ENCODE data around the gene PEPD.

Gene PEPD

GRCh38 chr19:33396701-33397535, 124.7 kb downstream of the PEPD start:
- Histone ChIP-seq H3K9ac (ENCODE audit: low read depth, low read length, poor library complexity, severe bottlenecking) (no peak overlapping the region), H2AFZ (ENCODE audit: low read length) (no peak overlapping the region), H3K9me2 (replicated peaks; ENCODE audit: low read depth, low read length) (no peaks in the 10 kb centered on the region), H3K4me1 (ENCODE audit: insufficient read depth, low read length, poor library complexity, severe bottlenecking) (no peaks in the 10 kb centered on the region), H3K36me3 (ENCODE audit: insufficient read depth, low read length) (no peaks in the 10 kb centered on the region), H3K79me2 (ENCODE audit: insufficient read depth, low read length) (no peaks in the 10 kb centered on the region), H4K20me1 (ENCODE audit: insufficient read depth, low read length, poor library complexity, severe bottlenecking) (no peaks in the 10 kb centered on the region), H3K4me3 (ENCODE audit: low read length, poor library complexity, severe bottlenecking) (no peak overlapping the region), H3F3A (ENCODE audit: low read depth) (no peaks in the 10 kb centered on the region), H3K9me3 (ENCODE audit: insufficient read depth, low read depth, low read length) (no peaks in the 10 kb centered on the region), H3K27me3 (ENCODE audit: insufficient read depth, low read length, poor library complexity, severe bottlenecking) (no peaks in the 10 kb centered on the region), H3K4me2 (ENCODE audit: low read depth, low read length, poor library complexity, severe bottlenecking) (no peak overlapping the region)
- TF ChIP-seq CTCF (conservative IDR thresholded peaks at IDR 0.05; ENCODE audit: low read length) (no peak), EZH2phosphoT487 (IDR thresholded peaks at IDR 0.05; ENCODE audit: borderline replicate concordance) (no peak)

GRCh38 chr19:33395561-33396550, 125.7 kb downstream of the PEPD start:
- no peak overlapping the region for H2AFZ ChIP-seq (ENCODE audit: low read length)
- no peaks in the 10 kb centered on the region for H3K4me1 ChIP-seq (ENCODE audit: insufficient read depth, low read length, poor library complexity, severe bottlenecking)
- no peak overlapping the region for H3K4me2 ChIP-seq (ENCODE audit: low read depth, low read length, poor library complexity, severe bottlenecking)
- H3F3A ChIP-seq (ENCODE audit: low read depth): no peaks in the 10 kb centered on the region
- H3K27me3 ChIP-seq (ENCODE audit: insufficient read depth, low read length, poor library complexity, severe bottlenecking): no peaks in the 10 kb centered on the region
- TF ChIP-seq CTCF (conservative IDR thresholded peaks at IDR 0.05; ENCODE audit: low read length) (no peak), EZH2phosphoT487 (IDR thresholded peaks at IDR 0.05; ENCODE audit: borderline replicate concordance) (no peak)
- no peaks in the 10 kb centered on the region for H3K9me2 ChIP-seq (replicated peaks; ENCODE audit: low read depth, low read length)
- no peaks in the 10 kb centered on the region for H3K9me3 ChIP-seq (ENCODE audit: insufficient read depth, low read depth, low read length)
- H3K4me3 ChIP-seq (ENCODE audit: low read length, poor library complexity, severe bottlenecking): no peak overlapping the region
- H3K9ac ChIP-seq (ENCODE audit: low read depth, low read length, poor library complexity, severe bottlenecking): no peak overlapping the region
- no peaks in the 10 kb centered on the region for H3K79me2 ChIP-seq (ENCODE audit: insufficient read depth, low read length)
- H4K20me1 ChIP-seq (ENCODE audit: insufficient read depth, low read length, poor library complexity, severe bottlenecking): no peaks in the 10 kb centered on the region
- no peaks in the 10 kb centered on the region for H3K36me3 ChIP-seq (ENCODE audit: insufficient read depth, low read length)

- Histone ChIP-seq H3K9me2 (replicated peaks; ENCODE audit: low read depth, low read length) (no peaks in the 10 kb centered on the region), H3K4me2 (ENCODE audit: low read depth, low read length, poor library complexity, severe bottlenecking) (no peak overlapping the region), H3K36me3 (ENCODE audit: insufficient read depth, low read length) (no peaks in the 10 kb centered on the region), H3K27me3 (ENCODE audit: insufficient read depth, low read length, poor library complexity, severe bottlenecking) (no peaks in the 10 kb centered on the region), H3K79me2 (ENCODE audit: insufficient read depth, low read length) (no peaks in the 10 kb centered on the region), H2AFZ (ENCODE audit: low read length) (no peak overlapping the region), H3K4me1 (ENCODE audit: insufficient read depth, low read length, poor library complexity, severe bottlenecking) (no peaks in the 10 kb centered on the region), H4K20me1 (ENCODE audit: insufficient read depth, low read length, poor library complexity, severe bottlenecking) (no peaks in the 10 kb centered on the region), H3K9ac (ENCODE audit: low read depth, low read length, poor library complexity, severe bottlenecking) (no peak overlapping the region), H3K4me3 (ENCODE audit: low read length, poor library complexity, severe bottlenecking) (no peak overlapping the region), H3K9me3 (ENCODE audit: insufficient read depth, low read depth, low read length) (no peaks in the 10 kb centered on the region), H3F3A (ENCODE audit: low read depth) (no peaks in the 10 kb centered on the region)
- TF ChIP-seq EZH2phosphoT487 (IDR thresholded peaks at IDR 0.05; ENCODE audit: borderline replicate concordance) (no peak), CTCF (conservative IDR thresholded peaks at IDR 0.05; ENCODE audit: low read length) (no peak)
Measured at GRCh38 chr19:33394723-33395560, 126.6 kb downstream of the PEPD start.
